ENCODE results near the gene SORT1.
"Not testable (repeated sequence)": the region's sequence is repeated elsewhere in the genome, so short reads cannot be mapped to it uniquely, and the experiment has no call there.

Gene SORT1

GRCh38 chr1:109397581-109398342 lies at the start of gene SORT1:
SORT1 (minus strand) TSS chr1:109397918; CDS start chr1:109397892, 26 bp downstream.
- peak; percentile 99 for DNase-seq

- not testable (repeated sequence) for DNase-seq
Measured at GRCh38 chr1:109445949-109446695, 48.4 kb upstream of the SORT1 start.

- DNase-seq = peak; percentile 30
Measured at GRCh38 chr1:109444346-109444745, 46.6 kb upstream of the SORT1 start.

- no peak for DNase-seq
Measured at GRCh38 chr1:109443476-109443875, 45.8 kb upstream of the SORT1 start.

- no peak for DNase-seq
Measured at GRCh38 chr1:109441069-109441468, 43.4 kb upstream of the SORT1 start.

- no peak for DNase-seq
Measured at GRCh38 chr1:109438798-109439297, 41.1 kb upstream of the SORT1 start.

- DNase-seq = no peak
Measured at GRCh38 chr1:109434484-109434883, 36.8 kb upstream of the SORT1 start.

- no peak for DNase-seq
Measured at GRCh38 chr1:109433322-109433721, 35.6 kb upstream of the SORT1 start.

- no peak for DNase-seq
Measured at GRCh38 chr1:109432336-109432735, 34.6 kb upstream of the SORT1 start.

GRCh38 chr1:109427171-109427467 lies 29.4 kb upstream of the SORT1 start:
- no peak for DNase-seq

GRCh38 chr1:109426281-109427170 lies 28.8 kb upstream of the SORT1 start, which contains the start of gene PSMA5:
PSMA5 (minus strand) TSS chr1:109426448; CDS start chr1:109426330, 118 bp downstream.
- DNase-seq = peak; percentile 100

GRCh38 chr1:109425391-109426280 lies 27.9 kb upstream of the SORT1 start:
- DNase-seq = peak; percentile 56

- no peak for DNase-seq
Measured at GRCh38 chr1:109423498-109423897, 25.8 kb upstream of the SORT1 start.

GRCh38 chr1:109412551-109412950 lies 14.8 kb upstream of the SORT1 start:
- DNase-seq = no peak

- DNase-seq = no peak
Measured at GRCh38 chr1:109404838-109405237, 7.1 kb upstream of the SORT1 start.

- DNase-seq = no peak
Measured at GRCh38 chr1:109402025-109402424, 4.3 kb upstream of the SORT1 start.

GRCh38 chr1:109400035-109400655 lies 2.4 kb upstream of the SORT1 start:
- DNase-seq = no peak

GRCh38 chr1:109399326-109399957 lies 1.7 kb upstream of the SORT1 start:
- peak; percentile 87 for DNase-seq

GRCh38 chr1:109398343-109399225 lies 866 bp upstream of the SORT1 start:
- no peak for DNase-seq

Measured in NCI-H82 (cell line).